HG03066 (cell line): ENCODE results near the gene POU3F3.

Experiments used
- ATAC-seq: cut with Tn5 transposase; IDR thresholded peaks from one replicate; pipeline ENCODE4 v1.9.1; 2021; ENCODE audit warnings: low read depth; ENCODE audit not compliant: unreplicated experiment

POU3F3 gene

DNA sequence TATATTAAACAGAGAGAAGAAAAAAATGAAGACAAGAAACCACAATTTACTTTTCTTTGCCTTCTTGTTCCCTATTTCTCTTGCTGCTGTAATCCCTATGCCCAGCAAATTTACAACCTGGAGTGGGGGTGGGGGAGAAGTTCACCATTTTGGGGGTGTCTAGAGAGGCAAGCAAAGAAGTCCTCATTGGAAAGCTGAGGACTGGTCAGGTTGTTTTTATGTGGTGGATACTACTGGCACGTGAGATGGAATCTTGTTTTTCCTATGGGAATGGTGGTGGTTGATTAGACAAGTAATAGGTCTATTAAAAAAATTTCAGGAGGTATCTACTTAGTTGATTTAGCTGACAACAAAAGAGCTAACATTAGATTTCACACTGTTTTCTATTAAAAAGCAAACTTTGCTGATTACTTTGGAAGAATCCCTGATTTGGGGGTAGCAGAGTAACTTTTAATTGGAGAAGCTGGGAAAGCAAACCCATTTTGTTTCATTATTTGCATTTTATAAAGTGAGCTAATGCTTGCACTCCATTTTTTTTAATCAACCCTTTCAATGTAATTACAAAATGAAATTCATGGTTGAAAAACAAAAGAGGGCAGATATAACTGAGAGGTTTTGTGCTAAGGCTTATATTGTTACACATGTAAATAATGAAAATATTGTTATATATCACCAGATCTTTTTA lies 6.0 kb downstream of the POU3F3 start:
- no peak for ATAC-seq

DNA sequence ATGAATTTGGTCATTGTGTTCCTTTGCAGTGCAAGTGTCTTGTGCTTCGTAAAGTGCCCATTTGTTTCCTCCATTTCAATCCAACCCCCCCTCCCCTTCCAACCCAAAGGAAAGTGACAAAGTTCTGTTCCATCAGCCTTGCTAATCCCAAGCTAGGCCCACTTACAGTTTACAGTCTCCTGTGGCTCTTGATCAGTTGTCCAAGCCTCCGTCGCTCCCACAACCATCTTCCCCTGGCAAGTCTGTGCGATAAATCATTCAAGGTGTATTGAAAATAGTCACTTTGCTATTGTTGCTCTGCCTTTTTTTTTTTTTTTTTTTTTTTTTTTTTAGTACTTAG lies 6.5 kb downstream of the POU3F3 start:
- no peak for ATAC-seq

DNA sequence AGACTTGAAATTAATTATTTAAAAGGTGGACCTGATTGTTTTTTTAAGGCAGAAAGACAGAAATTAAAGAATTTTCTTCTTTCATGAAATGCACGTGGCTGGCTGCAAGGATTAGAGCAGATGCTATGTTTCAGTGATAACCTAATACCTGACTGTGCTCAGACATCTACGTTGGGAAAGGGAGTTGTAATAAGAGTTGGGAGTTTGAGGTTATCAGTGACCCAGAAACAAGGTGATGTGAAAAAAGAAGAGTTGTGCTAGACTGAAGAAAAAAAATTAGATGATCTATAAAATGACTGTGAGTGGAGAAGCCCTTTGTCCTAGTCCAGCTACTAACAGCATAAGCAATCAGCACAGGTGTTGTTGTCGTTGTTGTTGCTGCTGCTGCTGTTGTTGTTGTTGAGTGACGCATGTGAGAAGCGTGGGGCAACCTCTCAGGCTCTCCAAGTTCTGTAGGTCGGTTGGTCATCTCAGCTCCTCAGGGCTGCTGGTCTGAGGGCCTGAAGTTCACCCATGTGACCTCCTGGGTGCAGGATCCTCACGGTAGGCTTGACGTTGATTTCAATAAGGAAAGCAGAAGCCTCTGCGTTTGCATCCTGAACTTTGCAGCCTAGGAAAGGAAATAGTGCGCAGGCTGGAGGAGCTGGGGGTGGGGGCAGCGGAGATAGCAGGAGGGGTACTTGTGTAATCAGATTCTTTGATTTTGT lies 7.6 kb downstream of the POU3F3 start:
- no peak for ATAC-seq

DNA sequence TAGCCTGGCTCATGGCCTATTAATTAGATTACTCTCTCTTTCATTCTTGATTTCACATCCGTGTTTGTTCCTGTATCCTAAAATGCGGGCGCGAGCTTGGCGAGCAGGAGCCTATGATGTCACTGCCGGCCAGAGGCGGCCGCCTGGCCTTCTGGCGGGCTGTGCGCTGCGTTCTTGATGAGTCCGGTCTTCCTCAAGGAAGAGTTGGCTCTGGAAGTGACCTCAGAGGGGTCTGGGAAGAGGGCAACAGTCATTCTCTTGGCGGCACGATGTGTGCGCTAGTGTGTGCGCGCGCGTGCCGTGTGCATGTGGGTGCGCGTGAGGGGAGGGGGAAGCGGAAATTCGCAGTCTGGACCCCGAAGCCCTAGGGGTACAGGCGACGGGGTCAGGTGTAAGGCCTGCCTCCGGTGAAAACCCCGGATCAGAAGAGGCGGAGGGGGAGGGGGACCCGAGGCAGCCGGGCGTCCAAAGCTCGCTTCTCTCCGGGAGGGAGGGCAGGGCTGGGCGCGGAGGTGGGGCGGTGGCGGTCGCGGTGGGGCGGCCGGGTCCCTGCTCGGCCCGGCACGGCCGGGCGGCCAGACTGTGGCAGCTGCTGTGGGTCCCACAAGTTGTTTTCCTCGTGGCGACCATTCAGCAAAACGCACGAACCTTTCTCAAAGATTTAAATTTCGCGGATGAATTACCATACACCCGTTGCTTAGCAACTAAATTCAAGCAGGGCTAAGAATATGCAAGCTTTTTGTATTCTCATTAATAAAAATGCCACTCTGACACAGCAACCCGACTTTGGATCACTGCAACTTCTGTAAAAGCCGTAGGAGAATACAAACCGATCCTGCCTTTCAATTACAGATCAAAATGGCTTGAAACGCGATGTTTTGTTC lies 8.4 kb downstream of the POU3F3 start:
- no peak for ATAC-seq

DNA sequence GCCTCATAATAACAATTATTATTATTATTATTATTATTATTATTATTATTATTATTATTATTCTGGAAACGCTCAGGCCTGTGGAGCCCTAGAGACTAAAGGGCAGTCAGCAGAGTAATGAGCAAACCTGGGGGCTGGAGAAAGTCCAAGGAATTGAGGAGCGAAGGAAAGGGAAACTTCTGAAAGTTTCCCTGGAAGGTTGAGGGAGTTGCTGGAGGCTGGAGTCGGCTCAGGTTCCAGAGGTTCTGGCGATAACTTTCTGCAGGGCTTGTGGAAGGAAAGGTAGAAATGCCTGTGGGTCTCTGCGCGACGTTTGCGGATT lies 9.2 kb downstream of the POU3F3 start:
- no peak for ATAC-seq

DNA sequence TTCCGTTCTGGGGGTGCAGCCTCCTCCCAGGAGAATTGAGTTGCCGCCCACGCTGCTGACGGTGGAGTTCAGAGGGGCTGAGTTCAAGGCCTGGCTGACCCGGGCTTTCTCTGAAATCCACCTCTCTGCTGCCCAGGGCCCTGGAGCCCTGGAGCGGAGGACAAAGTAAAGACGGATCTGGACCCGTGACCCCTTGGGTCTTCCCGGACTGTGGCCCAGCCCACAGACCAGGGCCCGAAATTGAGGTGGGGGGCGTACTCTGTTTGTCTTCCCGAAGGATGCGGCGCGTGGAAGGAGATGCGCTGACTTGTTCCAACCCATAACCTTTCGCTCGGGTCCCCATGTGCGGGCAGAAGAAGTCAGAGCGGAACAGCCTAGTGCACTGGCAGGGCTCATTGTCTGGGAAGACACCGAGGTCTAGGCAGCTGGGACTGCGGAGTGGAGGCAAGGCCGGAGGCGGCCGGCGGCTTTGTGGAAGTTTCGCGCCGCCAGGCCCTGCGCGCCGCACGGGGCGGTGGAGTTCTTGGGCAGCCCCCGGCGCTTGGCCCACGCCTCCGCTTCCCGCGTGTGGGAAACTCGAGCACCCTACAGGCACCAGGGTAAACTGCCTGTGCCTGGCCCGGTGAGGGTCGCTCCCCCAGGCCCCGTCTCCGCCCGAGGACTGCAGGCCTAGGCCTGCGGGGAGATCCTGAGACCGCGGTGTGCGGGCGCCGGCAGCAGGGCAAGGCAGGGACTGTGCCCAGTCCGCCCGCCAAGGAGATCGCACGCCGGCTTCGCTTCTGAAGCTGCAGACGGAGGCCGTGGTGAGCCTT lies 9.8 kb downstream of the POU3F3 start:
- no peak for ATAC-seq

DNA sequence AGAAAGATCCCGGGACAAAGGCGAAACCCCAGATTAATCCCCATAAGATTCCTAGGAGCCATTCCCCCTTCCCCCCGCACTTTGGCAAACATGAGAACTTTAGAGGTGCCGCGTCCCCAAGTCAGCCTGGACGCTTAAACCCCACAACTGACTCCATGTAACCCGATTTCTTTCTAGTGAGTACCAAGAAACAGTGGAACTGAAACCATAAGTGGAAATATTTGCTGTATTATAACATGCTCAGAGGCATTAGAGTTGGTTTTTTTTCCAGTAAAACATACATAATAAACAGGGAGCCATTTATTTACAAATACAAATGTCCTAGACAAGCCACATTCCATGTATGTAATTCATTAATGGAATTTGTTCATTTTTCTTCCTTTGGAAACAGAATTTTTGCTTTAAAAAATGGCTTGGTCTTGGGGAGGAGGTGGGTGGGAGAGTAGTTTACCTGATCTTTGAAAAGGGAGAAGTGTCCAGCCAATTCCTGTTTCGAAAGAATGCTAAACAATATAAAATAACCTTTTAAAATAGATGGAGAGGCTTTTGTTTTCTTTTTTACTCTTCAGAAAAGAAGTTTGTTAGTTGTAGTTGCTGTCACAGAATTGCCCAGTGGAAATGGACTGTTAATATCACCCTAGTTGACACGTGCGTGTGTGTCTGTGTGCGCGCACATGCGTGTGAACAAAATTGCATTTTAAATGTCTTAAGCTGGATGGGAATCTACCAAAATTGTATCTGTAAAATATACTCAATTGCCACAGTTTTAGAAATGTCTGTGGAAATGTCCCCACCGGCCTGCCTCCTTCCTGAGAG lies 10.6 kb downstream of the POU3F3 start:
- ATAC-seq, result no peak

DNA sequence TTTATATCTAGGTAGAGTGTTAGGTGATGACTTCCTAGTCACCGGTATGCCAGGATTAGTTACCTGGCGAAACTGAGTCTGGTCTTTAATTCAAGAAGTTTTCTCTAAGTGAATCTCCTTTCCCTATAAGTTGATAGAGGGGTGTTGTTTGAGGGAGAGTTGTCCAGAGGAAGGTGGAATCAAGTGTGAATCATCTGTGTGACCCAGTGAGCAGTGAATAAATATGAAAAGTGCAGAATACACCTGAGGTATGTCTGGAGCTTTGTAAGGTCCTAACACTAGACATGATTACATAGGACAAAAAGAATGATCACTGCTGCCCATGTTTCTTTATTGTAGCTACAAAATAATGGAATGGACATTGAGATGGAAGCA lies 11.2 kb downstream of the POU3F3 start:
- no peak for ATAC-seq

DNA sequence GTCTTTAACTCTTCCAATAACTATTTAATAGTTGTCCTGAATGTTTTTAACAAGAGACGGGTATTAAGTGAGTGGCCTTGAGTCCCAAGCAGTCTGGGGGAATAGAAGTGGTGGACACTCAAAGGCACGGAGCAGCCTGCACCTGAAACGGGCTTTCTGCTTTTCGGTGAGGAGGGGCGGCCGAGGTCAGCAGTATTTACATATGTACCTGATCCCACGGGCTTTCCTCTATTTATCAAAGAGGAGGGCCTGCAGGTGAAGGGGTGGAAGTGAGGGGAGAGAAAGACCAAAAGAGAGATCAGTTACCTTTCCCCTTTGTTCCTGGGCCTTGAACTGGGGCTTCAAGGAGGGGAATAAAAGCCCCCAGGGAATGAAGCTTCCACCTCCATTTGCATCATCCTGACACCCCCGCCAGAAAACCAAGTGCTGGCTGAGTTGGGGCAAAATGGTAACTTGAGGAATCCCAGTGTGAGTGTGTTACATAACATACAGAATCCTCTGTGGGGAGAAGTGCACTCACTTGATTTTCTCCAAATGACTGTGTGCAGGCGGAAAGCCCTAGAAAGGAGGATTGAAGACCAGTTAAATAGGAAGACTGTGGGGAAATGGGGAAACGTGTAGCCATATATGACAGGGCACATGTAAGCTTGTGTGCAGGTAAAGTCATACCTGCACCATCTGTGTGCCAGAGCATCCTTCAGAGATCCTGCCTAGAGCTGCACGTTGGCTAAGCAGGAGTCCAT lies 12.4 kb downstream of the POU3F3 start:
- ATAC-seq, result no peak

DNA sequence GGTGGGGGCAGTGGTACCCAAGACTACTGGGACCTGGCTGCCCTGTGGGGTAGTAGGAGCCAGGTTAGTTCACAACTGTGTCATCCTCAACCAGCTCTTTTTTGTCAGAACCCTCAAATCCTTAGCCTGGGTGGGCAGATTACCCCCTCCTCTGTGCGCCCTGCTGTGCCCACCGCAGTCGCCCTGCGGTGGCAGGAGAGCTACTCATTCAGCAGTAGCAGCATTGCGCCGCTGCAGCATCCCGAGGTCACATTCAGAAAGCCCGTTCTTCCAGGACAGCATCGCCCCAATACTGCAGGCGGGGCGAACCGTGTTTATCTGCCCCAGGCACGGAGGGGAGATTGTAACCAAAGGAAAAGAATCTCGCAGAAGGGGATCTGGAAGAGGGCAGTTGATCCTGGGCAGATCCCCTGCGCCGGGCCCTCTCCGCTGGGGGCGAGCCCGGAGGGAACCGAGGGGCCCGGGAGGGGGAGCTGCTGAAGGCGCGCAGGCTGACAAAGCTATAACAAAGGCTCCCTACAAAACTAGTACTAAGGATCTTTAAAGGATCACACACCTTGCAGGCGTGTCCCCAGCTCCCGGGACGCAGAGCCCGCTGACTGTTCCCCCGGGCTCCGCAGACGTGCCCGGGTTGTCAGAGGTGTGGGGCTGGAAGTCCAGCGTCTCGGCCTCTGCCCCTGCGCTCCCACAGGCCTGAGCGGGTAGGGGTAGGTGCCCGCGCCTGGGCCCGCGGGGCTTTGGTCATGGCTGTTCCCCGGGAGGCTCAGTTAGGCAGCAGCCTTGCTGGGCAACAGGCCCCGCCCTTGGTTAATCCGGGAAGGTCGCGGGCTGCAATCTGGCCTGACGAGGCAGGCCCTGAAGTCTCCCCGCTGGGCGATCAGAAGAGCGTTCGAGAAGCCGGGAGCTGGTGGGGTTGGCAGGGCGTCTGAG lies 13.2 kb downstream of the POU3F3 start:
- ATAC-seq, result no peak

DNA sequence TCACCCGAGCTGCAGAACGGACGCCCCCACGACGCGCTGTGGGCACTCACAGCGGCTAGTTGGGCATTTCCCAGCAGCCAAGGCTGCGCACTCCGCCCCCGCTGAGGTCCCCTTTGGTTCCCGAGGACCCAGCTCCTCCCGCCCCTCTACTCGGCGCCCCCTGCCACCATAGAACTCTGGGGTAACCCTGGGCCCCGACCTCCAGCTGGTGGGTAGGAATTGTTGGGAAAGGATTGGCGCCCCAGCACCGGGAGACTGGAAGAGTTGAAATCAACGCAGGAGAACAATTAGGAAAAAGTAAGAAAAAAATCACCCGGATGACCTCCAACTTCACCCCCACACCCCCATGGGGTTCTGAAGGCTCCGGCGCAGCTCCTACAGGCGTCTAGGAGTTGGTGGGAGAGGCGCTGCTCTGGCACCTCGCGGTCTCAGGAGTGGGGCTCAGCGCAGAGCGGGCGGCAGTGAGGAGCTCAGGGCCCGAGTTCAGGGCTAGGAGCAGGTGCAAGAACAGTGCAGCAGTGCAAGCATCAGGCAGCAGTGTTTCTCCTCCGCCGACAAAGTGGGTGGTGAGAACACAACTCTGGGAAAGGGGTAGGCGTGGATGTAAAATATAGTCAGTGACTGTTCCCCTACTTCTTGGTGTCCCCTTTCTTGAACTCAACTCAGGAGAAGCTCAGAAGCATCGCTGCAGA lies 14.0 kb downstream of the POU3F3 start:
- no peak for ATAC-seq

DNA sequence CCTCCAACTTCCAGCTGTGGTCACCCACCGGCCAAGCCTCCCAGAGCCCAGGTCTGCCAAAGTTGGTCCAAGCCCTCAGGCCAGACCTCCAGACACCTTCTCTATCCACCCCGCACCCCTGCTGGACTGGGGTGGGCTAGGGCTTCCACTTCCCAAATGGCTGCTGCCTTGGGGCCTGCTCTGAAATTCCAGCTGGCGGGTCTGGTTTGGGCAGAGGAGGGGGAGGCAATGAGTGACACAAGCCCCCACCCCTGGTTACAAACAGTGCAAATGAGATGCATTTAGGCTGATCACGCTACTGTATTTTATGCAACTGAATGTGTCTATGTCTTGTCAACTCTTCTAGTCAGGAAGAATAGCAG lies 14.6 kb downstream of the POU3F3 start:
- no peak for ATAC-seq

DNA sequence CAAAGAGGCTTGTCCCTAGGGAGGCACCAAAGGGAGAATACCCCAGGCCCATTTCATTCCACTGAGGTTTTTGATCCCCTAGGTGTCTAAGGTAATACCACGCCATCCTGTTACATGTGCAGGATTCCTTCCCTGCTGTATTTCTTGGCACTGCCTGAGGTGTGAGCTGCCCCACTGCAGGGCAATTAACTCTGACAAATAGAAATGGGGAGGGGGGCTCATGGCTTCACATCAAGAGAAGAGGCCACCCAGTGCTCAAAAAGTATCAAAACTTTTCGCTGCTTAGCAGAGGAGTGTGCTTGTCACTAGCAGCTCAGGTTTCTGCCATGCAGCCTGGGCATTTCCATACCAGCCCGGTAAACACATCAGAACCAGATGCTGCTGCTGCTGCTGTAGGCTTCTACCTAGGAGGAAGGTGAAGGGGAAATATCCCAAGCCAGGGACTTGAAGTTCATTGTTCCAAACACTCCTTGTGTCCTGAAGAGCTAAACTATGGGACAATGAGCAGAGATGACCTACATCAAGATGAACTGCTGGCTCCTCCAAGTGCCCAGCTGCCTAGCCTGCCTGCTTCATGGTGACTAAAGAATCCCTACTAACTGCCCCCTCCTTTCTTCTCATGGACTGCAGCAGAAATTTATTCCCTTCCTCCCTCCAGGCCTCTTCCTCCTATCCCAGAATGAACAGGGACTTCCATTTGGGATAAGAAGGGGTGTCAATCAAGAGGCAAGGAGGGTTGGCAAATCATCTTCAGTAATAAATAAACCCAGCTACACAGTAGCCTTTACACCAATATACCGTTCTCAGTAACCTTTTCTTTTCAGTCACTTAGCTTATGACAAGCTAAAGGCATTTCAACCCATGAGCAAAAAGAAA lies 16.4 kb downstream of the POU3F3 start:
- ATAC-seq, result no peak

DNA sequence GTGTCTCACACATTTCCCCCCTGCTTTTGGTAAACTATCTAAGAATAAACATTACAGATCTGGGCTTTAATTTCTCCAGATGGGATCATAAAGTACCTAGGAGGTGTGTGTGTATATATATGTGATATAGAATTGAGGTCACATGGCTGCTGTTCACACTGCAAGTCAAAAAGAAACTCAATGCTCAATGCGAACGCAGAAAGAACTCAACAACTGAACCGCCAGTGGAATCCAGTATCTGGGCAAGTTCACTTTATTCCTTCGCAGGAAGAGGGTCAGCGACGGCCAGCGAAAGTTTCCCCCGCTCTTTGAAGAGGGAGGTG lies 17.7 kb downstream of the POU3F3 start:
- ATAC-seq, result no peak

DNA sequence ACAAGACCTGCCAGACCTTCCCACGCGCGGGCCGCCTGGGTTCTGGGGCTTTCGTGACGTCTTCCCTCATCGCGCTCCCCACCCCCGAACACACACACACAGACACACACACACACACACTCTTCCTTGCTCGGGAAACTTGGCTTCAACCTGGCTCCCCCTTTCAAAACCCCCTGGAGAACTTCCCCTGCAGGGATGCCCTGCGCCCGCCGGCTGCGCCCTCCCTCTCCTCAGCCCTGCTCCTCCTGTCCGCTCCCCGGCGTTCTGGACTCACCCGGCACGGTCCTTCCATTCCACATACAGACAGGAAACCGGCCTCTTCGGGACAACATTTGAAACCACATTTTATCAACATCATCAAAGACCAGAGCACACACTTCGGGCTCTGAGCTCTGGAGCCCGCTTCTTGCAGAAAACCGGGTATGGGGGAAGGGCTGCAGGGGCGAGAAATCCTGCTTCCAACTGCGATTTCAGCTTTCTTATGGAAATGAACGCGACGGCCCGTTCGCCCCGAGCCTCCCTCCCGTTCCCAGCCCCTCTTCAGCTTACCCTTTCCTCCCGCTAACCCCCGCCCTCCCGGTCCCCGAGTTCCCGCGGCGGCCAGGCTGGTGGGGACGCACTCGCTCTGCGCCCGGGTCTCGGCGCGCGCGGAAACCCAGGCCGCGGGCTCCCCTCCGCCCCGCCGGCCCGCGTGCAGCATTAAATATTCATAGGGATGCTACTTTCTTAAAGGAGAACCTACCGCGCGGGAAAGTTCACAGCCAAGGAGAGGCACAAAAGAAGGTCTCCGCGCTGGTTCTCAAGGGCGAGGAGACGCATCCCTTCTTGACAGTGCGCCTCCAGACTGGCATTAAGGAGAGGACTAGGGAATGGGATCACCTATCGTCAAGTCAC lies 18.3 kb downstream of the POU3F3 start:
- ATAC-seq, result no peak
